Karpas-422 (cell line): ENCODE data around the gene ARHGDIB. TPM values are rescaled to one million over a fixed set of nuclear protein-coding genes. Genes with fewer than 3 reads are reported as not detected.
A peak's percentile ranks its signal among the peaks of the same experiment; 100 is the strongest.

Experiments
- DNase-seq: peaks from one replicate; pipeline ENCODE4 v3.0.0-alpha.2; 2015
- H2AFZ ChIP-seq: fragments of 200-600 bp; sonication (generic); 2 replicates; pipeline ENCODE4 v1.6.1; 2014; ENCODE audit warnings: antibody characterized with exemption, low read length, mixed read lengths
- H3K27ac ChIP-seq: fragments of 200-600 bp; sonication (generic); 2 replicates; pipeline ENCODE4 v1.5.1; 2014; ENCODE audit warnings: mild to moderate bottlenecking, low read length, moderate library complexity
- H3K27me3 ChIP-seq: fragments of 200-600 bp; sonication (generic); 2 replicates; pipeline ENCODE4 v1.6.1; 2014; ENCODE audit warnings: low read length, mixed read lengths
- H3K36me3 ChIP-seq: fragments of 200-600 bp; sonication (generic); 2 replicates; pipeline ENCODE4 v1.6.1; 2014; ENCODE audit warnings: low read length, mixed read lengths; ENCODE audit not compliant: insufficient read depth
- H3K4me1 ChIP-seq: fragments of 200-600 bp; sonication (generic); 2 replicates; pipeline ENCODE4 v1.6.1; 2014; ENCODE audit warnings: mild to moderate bottlenecking, low read length, mixed read lengths
- H3K4me2 ChIP-seq: fragments of 200-600 bp; sonication (generic); 2 replicates; pipeline ENCODE4 v1.6.1; 2014; ENCODE audit warnings: low read length, low read depth, mild to moderate bottlenecking; ENCODE audit not compliant: poor library complexity, severe bottlenecking
- H3K4me3 ChIP-seq: fragments of 200-600 bp; sonication (generic); 2 replicates; pipeline ENCODE4 v1.5.1; 2014; ENCODE audit warnings: mild to moderate bottlenecking, antibody characterized with exemption, low read length, mixed read lengths
- H3K79me2 ChIP-seq: fragments of 200-600 bp; sonication (generic); 2 replicates; pipeline ENCODE4 v1.6.1; 2014; ENCODE audit warnings: mild to moderate bottlenecking, low read length, mixed read lengths
- H3K9ac ChIP-seq: fragments of 200-600 bp; sonication (generic); 2 replicates; pipeline ENCODE4 v1.6.0; 2014; ENCODE audit warnings: low read length
- H3K9me2 ChIP-seq: fragments of 200-600 bp; sonication (generic), shearing (Covaris generic); replicated peaks from 2 replicates; pipeline ENCODE4 v1.6.0; 2014; ENCODE audit warnings: mild to moderate bottlenecking, low read length, moderate library complexity; ENCODE audit not compliant: insufficient read depth
- H3K9me3 ChIP-seq: fragments of 300-700, 200-600 bp; sonication (generic); 2 replicates; pipeline ENCODE4 v1.6.1; 2014; ENCODE audit warnings: low read length, mixed read lengths
- H4K20me1 ChIP-seq: fragments of 200-600 bp; sonication (generic); 2 replicates; pipeline ENCODE4 v1.6.1; 2014; ENCODE audit warnings: mild to moderate bottlenecking, antibody characterized with exemption, low read length, low read depth; ENCODE audit not compliant: insufficient read depth
- total RNA-seq: library from RNA; depleted of rRNA; stranded (reverse); fragments of >200 nt; shearing (Covaris generic); gene quantifications from 2 replicates; pipeline ENCODE4 v1.2.3, GENCODE V29; 2014; ENCODE audit warnings: low replicate concordance

The ARHGDIB gene
- total RNA-seq, 1 experiment from 2014 or later: 503 TPM

DNA sequence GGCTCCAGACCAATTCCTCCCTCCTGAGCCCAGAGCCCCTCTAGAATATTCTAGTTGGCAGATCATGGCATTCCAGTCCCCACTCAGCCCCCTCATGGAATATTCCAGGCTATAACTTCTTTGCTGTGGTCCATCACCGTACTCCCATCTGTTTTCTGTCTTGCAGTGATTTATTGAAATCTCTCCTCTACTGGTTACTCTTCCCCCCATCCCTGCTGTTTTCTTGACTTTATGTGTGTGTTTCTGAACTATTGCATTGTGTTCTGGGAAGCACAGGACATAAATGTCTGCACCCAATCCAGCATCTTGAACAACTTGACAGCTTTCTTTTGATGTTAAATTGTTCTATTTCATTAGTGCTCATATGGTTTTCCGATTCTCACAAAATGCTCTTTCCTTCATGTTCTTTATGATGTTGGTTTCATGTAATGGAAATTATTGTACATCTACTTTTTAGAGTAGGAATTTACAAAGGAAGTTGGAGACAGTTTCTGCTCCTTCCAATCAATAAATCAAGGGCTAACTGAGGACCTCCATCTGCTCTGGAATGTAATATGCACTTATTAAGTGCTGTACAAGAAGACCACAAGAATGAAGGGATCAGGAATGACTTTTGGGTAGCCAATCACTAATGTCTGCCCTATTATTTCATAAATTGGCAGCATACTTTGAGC is 37.8 kb upstream of the ARHGDIB start:
- H3K27me3 ChIP-seq: no peaks in the 10 kb centered on the region
- H3K36me3 ChIP-seq: no peaks in the 10 kb centered on the region
- no peak overlapping the region for H3K9ac ChIP-seq
- no peaks in the 10 kb centered on the region for H3K9me2 ChIP-seq
- H3K27ac ChIP-seq: no peak overlapping the region
- H3K9me3 ChIP-seq: no peaks in the 10 kb centered on the region
- H3K4me1 ChIP-seq: no peaks in the 10 kb centered on the region
- H3K79me2 ChIP-seq: no peaks in the 10 kb centered on the region
- H2AFZ ChIP-seq: no peak overlapping the region
- no peaks in the 10 kb centered on the region for H4K20me1 ChIP-seq
- DNase-seq: no peak
- H3K4me3 ChIP-seq: no peak overlapping the region
- no peak overlapping the region for H3K4me2 ChIP-seq

DNA sequence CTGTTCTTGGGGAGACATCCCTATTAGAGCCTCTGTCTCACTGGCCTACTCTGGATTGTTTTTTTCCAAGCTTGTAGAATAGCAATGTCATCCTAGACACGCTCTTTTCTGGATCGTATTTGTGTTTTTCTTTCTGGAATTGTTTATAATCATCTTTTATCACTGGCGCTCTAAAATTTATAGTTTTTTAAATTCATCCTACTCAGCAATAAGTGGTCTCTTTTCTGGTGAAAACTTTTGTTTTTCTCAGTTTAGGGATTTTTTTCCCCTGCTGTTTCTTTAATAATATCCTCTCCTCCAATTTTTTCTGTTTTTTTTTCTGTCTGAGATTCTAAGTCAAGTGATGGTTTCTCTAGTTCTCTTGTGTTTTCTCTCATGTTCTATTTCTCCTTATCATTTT is 36.6 kb upstream of the ARHGDIB start:
- Histone ChIP-seq H3K4me1 (peaks cover 9% of the 10 kb centered on the region), H3K4me3 (no peak overlapping the region), H3K36me3 (no peaks in the 10 kb centered on the region), H4K20me1 (no peaks in the 10 kb centered on the region), H3K9ac (no peak overlapping the region), H3K9me3 (no peaks in the 10 kb centered on the region), H3K27ac (no peak overlapping the region), H3K79me2 (no peaks in the 10 kb centered on the region), H3K9me2 (no peaks in the 10 kb centered on the region), H2AFZ (no peak overlapping the region), H3K4me2 (no peak overlapping the region), H3K27me3 (no peaks in the 10 kb centered on the region)
- no peak for DNase-seq

DNA sequence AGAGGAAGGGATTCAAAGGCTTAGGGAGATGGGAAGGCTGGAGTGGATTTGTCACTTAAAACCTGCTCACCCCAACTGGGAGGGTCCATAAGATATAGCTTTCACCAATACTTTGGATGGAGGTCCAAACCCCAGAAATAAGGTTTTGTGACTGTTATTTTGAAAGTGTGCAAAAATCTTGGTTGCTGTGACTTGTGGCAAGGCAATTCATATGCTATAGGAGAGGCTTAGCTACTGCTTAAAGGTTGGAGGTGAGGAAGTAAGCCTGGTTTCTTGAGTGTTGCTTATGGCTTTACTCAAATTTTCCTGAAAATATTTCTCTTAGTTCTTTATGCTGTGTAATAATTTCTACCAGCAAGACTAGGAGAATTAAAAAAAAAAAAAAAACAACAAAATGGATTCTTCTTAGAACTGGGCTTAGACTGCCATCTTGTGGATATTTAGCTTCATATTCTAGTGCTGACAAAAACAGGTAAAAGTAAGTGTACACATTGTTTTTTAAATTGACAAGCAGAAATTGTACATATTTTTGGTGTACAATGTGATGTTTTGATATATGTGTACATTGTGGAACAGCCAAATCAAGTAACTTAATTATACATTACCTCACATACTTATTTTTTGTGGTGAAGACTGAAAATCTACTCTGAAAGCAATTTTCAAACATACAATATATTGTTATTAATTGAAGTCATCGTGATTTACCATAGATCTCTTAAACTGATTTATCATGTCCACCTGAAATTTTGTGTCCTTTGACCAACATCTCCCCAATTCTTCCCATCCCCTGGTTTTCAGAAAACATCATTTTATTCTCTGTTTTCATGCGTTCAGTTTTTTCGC is 34.4 kb upstream of the ARHGDIB start:
- Histone ChIP-seq H3K27me3 (no peaks in the 10 kb centered on the region), H4K20me1 (no peaks in the 10 kb centered on the region), H3K36me3 (no peaks in the 10 kb centered on the region), H3K4me3 (no peak overlapping the region), H3K4me2 (no peak overlapping the region), H3K4me1 (peaks cover 10% of the 10 kb centered on the region), H3K9ac (no peak overlapping the region), H3K79me2 (no peaks in the 10 kb centered on the region), H3K9me3 (no peaks in the 10 kb centered on the region), H3K9me2 (no peaks in the 10 kb centered on the region), H3K27ac (no peak overlapping the region), H2AFZ (no peak overlapping the region)
- DNase-seq: peak; percentile 88

DNA sequence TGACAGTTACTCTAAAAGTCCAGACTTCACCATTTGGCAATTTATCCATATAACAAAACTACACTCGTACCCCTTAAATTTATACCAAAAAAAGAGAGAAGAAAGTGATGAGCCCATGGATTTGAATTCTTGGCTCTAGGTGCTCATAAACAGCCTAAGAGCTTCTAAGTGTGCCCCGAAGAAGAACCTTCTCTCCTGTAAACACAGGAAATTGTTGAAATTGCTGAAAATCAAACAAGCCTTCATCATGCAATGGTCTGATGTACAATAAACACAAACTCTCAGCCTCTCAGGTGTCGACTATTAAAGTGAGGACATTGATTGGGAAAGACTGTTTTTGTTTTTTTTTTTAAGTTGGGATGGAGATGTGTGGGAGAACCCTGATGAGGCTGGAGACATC is 33.2 kb upstream of the ARHGDIB start:
- Histone ChIP-seq H3K4me3 (no peak overlapping the region), H3K27ac (no peak overlapping the region), H2AFZ (no peak overlapping the region), H3K27me3 (no peaks in the 10 kb centered on the region), H3K9me3 (no peaks in the 10 kb centered on the region), H4K20me1 (no peaks in the 10 kb centered on the region), H3K4me2 (no peak overlapping the region), H3K4me1 (peaks cover 10% of the 10 kb centered on the region), H3K9ac (no peak overlapping the region), H3K9me2 (no peaks in the 10 kb centered on the region), H3K36me3 (no peaks in the 10 kb centered on the region), H3K79me2 (no peaks in the 10 kb centered on the region)
- no peak for DNase-seq

DNA sequence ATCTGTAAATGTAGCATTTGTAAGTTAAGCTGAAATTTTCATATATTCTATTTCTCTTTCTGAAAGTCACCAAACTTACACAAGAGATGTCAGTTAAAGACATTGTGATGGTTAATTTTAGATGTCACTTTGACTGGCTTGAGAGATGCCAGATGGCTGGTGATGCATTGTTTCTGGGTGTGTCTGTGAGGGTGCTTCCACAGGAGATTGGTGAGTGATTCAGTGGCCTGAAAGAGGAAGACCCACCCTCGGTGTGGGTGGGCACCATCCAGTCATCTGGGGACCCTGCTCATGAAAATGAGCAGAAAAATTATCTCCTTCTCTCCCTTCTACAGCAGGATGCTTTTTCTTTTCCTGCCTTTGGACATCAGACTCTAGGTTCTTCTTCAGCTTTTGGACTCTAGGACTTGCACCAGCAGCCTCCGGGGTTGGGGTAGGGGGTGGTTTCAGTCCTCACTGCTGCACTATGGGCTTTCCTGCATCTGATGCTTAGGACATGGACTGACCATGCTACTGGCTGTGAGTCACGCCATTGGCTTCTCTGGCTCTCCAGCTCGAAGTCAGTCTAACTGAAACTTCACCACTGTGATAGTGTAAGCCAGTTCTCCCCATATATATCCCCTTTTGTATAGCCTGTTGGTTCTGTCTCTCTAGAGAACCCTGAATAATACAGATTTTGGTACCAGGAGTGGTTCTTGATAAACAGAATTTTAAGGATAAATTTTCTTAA is 32.3 kb upstream of the ARHGDIB start:
- H2AFZ ChIP-seq: no peak overlapping the region
- no peaks in the 10 kb centered on the region for H3K36me3 ChIP-seq
- H3K27ac ChIP-seq: no peak overlapping the region
- 0 out of 2 replicates have a peak overlapping the region, but pooled peaks have one; percentile 15 for H3K9ac ChIP-seq
- H3K4me3 ChIP-seq: no peak overlapping the region
- H3K9me2 ChIP-seq: no peaks in the 10 kb centered on the region
- DNase-seq: no peak
- H4K20me1 ChIP-seq: no peaks in the 10 kb centered on the region
- H3K4me2 ChIP-seq: peak overlapping the region; percentile 11
- H3K9me3 ChIP-seq: no peaks in the 10 kb centered on the region
- H3K79me2 ChIP-seq: no peaks in the 10 kb centered on the region
- peaks cover 10% of the 10 kb centered on the region for H3K4me1 ChIP-seq
- no peaks in the 10 kb centered on the region for H3K27me3 ChIP-seq

DNA sequence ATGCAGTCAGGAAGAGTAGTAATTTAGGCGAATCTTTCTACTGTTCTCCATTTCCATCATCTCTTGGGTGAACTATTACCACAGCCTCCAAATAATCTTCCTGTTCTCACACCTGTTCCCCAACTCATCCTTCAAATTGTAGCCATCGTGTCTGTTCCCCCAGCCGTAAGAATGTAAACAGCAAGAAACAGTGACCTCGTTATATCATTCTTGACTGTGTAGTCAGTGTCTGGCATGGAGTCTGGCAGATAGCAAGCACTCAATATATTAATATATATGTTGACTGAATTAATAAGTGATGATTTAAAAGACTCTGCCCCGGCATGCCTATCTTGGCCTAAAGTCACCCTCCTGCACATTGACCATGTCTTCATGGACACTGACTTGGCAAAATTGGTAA is 31.7 kb upstream of the ARHGDIB start:
- no peaks in the 10 kb centered on the region for H3K9me2 ChIP-seq
- no peak overlapping the region for H3K27ac ChIP-seq
- no peak overlapping the region for H3K4me2 ChIP-seq

DNA sequence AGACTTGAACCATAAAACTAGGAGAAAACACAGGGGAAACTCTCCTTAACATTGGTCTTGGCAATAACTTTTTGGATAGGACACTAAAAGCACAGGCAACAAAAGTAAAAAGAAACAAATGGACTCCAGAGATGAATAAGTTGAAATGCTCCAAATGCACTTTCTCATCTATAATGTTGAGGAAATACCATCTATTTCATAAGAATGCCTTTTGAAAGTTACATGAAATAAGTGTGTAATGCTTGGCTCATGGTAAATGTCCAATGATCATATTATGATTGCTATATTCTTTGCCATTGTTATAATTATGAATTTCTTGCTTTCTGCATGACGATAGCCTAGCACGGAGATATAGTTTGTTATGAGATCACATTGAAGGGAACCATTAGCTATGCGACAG is 31.3 kb upstream of the ARHGDIB start:
- no peak overlapping the region for H3K4me2 ChIP-seq
- H4K20me1 ChIP-seq: no peaks in the 10 kb centered on the region
- no peaks in the 10 kb centered on the region for H3K79me2 ChIP-seq
- peaks cover 13% of the 10 kb centered on the region for H3K4me1 ChIP-seq
- H3K36me3 ChIP-seq: no peaks in the 10 kb centered on the region
- DNase-seq: no peak
- H2AFZ ChIP-seq: no peak overlapping the region
- no peak overlapping the region for H3K9ac ChIP-seq
- no peaks in the 10 kb centered on the region for H3K9me2 ChIP-seq
- no peak overlapping the region for H3K27ac ChIP-seq
- no peaks in the 10 kb centered on the region for H3K9me3 ChIP-seq
- no peaks in the 10 kb centered on the region for H3K27me3 ChIP-seq
- no peak overlapping the region for H3K4me3 ChIP-seq

More for the DNA sequence above, 31.7 kb upstream of the ARHGDIB start:
- DNase-seq: no peak
- H3K36me3 ChIP-seq: no peaks in the 10 kb centered on the region
- H3K9ac ChIP-seq: no peak overlapping the region
- no peaks in the 10 kb centered on the region for H3K79me2 ChIP-seq
- no peak overlapping the region for H2AFZ ChIP-seq
- H4K20me1 ChIP-seq: no peaks in the 10 kb centered on the region
- H3K4me3 ChIP-seq: no peak overlapping the region
- no peaks in the 10 kb centered on the region for H3K27me3 ChIP-seq
- peaks cover 10% of the 10 kb centered on the region for H3K4me1 ChIP-seq
- no peaks in the 10 kb centered on the region for H3K9me3 ChIP-seq

DNA sequence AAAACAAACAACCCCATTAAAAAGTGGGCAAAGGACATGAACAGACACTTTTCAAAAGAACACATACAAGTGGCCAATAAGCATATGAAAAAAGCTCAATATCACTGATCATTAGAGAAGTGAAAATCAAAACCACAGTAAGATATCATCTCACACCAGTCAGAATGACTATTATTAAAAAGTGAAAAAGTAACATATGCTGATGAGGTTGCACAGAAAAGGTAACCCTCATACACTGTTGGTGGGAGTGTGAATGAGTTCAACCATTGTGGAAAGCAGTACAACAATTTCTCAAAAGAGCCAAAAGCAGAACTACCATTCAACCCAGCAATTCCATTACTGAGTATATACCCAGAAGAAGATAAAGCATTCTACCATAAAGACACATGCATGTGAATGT is 29.7 kb upstream of the ARHGDIB start:
- Histone ChIP-seq H3K36me3 (no peaks in the 10 kb centered on the region), H3K9me2 (no peaks in the 10 kb centered on the region), H4K20me1 (no peaks in the 10 kb centered on the region), H3K4me1 (peaks cover 13% of the 10 kb centered on the region), H3K4me2 (no peak overlapping the region), H3K79me2 (no peaks in the 10 kb centered on the region), H3K4me3 (no peak overlapping the region), H2AFZ (no peak overlapping the region), H3K27ac (no peak overlapping the region), H3K9me3 (no peaks in the 10 kb centered on the region), H3K9ac (no peak overlapping the region), H3K27me3 (no peaks in the 10 kb centered on the region)
- no peak for DNase-seq
